K562 (cell line): ENCODE data around the gene PPIF. TPM values are rescaled to one million over a fixed set of nuclear protein-coding genes. Genes with fewer than 3 reads are reported as not detected.

Source experiments
- ATAC-seq: fragments of 200-7000 bp; cut with Tn5 transposase; 3 replicates; pipeline ENCODE4 v1.9.1; 2020; ENCODE audit warnings: moderate library complexity
- BruUV-seq: library from RNA; stranded (reverse); fragments of 400-500 nt; replicated peaks from 2 replicates; lab custom pipeline; 2021; lab: Mats Ljungman, UMichigan
- CTCF ChIA-PET: fragments of 300-600 bp; formaldehyde crosslinking; extraction: SDS; loops from one replicate; lab custom pipeline; 2021; ENCODE audit warnings: low intra/inter-chr PET ratio; lab: Yijun Ruan, JAX
- POLR2A ChIA-PET: fragments of 300-600, 350-650 bp; sonication (Branson Sonifier 250); formaldehyde crosslinking; extraction: SDS; loops from one replicate; lab custom pipeline; 2021; ENCODE audit warnings: antibody characterized with exemption, inconsistent platforms; lab: Yijun Ruan, JAX
- DNase-seq, 4 experiments: peaks; one replicate each; pipeline versions ENCODE4 v3.0.0 to v3.0.0-alpha.2; 2011 to 2018; ENCODE audit warnings: low spot score in 3 of 4, mixed read lengths in 3 of 4; ENCODE audit errors: extremely low read depth in 1 of 4
- FAIRE-seq: peaks from 2 replicates; lab custom pipeline; 2011; peaks lifted over from hg19 to GRCh38; lab: Jason Lieb, UNC
- H2AFZ ChIP-seq: 2 replicates; pipeline ENCODE4 v1.6.0; 2011; ENCODE audit warnings: low read depth, low read length, control low read depth, inconsistent platforms
- H3K27ac ChIP-seq: fragments of 200-600 bp; 3 replicates; pipeline ENCODE4 v1.8.0; 2011; ENCODE audit warnings: low read depth, mild to moderate bottlenecking, control low read depth, inconsistent platforms, low read length, moderate library complexity, mixed read lengths; ENCODE audit errors: extremely low read depth
- H3K27me3 ChIP-seq, 2 experiments: fragments of 300-600 bp in 1 of 2; 2 replicates in 1 of 2; 3 replicates in 1 of 2; pipeline versions ENCODE4 v1.6.0 to v1.8.0; 2011; ENCODE audit warnings: inconsistent platforms in 2 of 2, low read length in 2 of 2, mild to moderate bottlenecking in 1 of 2, mixed read lengths in 1 of 2, moderate library complexity in 1 of 2; ENCODE audit not compliant: control insufficient read depth in 2 of 2, insufficient read depth in 2 of 2
- H3K36me3 ChIP-seq: fragments of 300-600 bp; 3 replicates; pipeline ENCODE4 v1.8.0; 2011; ENCODE audit warnings: mild to moderate bottlenecking, low read length, inconsistent platforms; ENCODE audit not compliant: control insufficient read depth, insufficient read depth
- H3K4me1 ChIP-seq, 2 experiments: fragments of 200-600 bp in 1 of 2; replicated peaks in 1 of 2; 2 replicates in 1 of 2; 3 replicates in 1 of 2; pipeline versions ENCODE4 v1.5.1 to v1.8.0; 2011; ENCODE audit warnings: inconsistent platforms in 2 of 2, low read length in 2 of 2, mild to moderate bottlenecking in 1 of 2, mixed read lengths in 1 of 2, moderate library complexity in 1 of 2; ENCODE audit not compliant: control insufficient read depth in 2 of 2, insufficient read depth in 2 of 2
- H3K4me2 ChIP-seq: 2 replicates; pipeline ENCODE4 v1.6.1; 2011; ENCODE audit warnings: low read length, control low read depth, inconsistent platforms, mixed read lengths; ENCODE audit not compliant: insufficient read depth
- H3K4me3 ChIP-seq: fragments of 200-600 bp; sonication (generic), shearing (Covaris generic); 2 replicates; pipeline ENCODE4 v1.5.1; 2016; ENCODE audit warnings: control low read depth, inconsistent platforms
- H3K79me2 ChIP-seq: fragments of 200-600 bp; 3 replicates; pipeline ENCODE4 v1.8.0; 2011; ENCODE audit warnings: low read length, inconsistent platforms; ENCODE audit not compliant: control insufficient read depth, insufficient read depth
- H3K9ac ChIP-seq, 2 experiments: 2 replicates each; pipeline versions ENCODE4 v1.6.0 to v1.6.1; 2011; ENCODE audit warnings: low read depth in 2 of 2, low read length in 2 of 2, control low read depth in 1 of 2, inconsistent platforms in 1 of 2, mild to moderate bottlenecking in 1 of 2, mixed read lengths in 1 of 2; ENCODE audit not compliant: insufficient read depth in 1 of 2
- H3K9me1 ChIP-seq: one replicate; pipeline ENCODE4 v1.6.0; 2011; ENCODE audit warnings: inconsistent platforms, mild to moderate bottlenecking, low read length, moderate library complexity; ENCODE audit not compliant: control insufficient read depth, insufficient read depth
- H3K9me3 ChIP-seq: replicated peaks from 2 replicates; pipeline ENCODE4 v1.5.1; 2011; ENCODE audit warnings: low read depth, low read length, inconsistent platforms; ENCODE audit not compliant: control insufficient read depth, insufficient read depth
- H4K20me1 ChIP-seq: replicated peaks from 2 replicates; pipeline ENCODE4 v1.6.1; 2011; ENCODE audit warnings: low read length, inconsistent platforms, mixed read lengths; ENCODE audit not compliant: control insufficient read depth, insufficient read depth
- CHD7 ChIP-seq: fragments of 200-600 bp; sonication (generic); IDR thresholded peaks from one replicate; pipeline ENCODE4 v1.6.1; 2012; ENCODE audit warnings: mild to moderate bottlenecking, low read depth, low read length, inconsistent platforms
- ESRRB ChIP-seq: fragments of 250-450 bp; sonication (Bioruptor Pico); IDR thresholded peaks from 2 replicates; pipeline ENCODE4 v1.5.0; 2020; ENCODE audit warnings: mild to moderate bottlenecking, moderate library complexity, borderline replicate concordance
- IRF2 ChIP-seq: sonication (generic); formaldehyde crosslinking; IDR thresholded peaks from 2 replicates; pipeline ENCODE4 v1.8.1; 2022; ENCODE audit warnings: mild to moderate bottlenecking, missing genetic modification reagents
- MAFF ChIP-seq: IDR thresholded peaks from 2 replicates; pipeline ENCODE4 v1.6.1; 2012; ENCODE audit warnings: low read length, improper control_type of control experiment
- SRSF3 ChIP-seq: fragments of 200-400 bp; formaldehyde crosslinking; IDR thresholded peaks from 2 replicates; pipeline ENCODE4 v1.6.1; 2016; ENCODE audit warnings: mild to moderate bottlenecking, low read length, moderate library complexity; ENCODE audit not compliant: insufficient read depth
- YY1 ChIP-seq, 3 experiments: IDR thresholded peaks; 2 replicates each; pipeline ENCODE4 v1.6.1; 2011; ENCODE audit warnings: low read length in 2 of 3, mild to moderate bottlenecking in 2 of 3, moderate library complexity in 2 of 3, borderline replicate concordance in 1 of 3, control low read depth in 1 of 3, low read depth in 1 of 3; ENCODE audit not compliant: insufficient read depth in 3 of 3, insufficient replicate concordance in 2 of 3, control insufficient read depth in 1 of 3, insufficient read length in 1 of 3; ENCODE audit errors: extremely low read depth in 1 of 3
- ZKSCAN3 ChIP-seq: fragments of 250-450 bp; sonication (Bioruptor Pico); IDR thresholded peaks from 2 replicates; pipeline ENCODE4 v1.4.0; 2020
- ZNF146 ChIP-seq: IDR thresholded peaks from one replicate; pipeline ENCODE4 v1.6.1; 2018; ENCODE audit warnings: missing compliant biosample characterization; ENCODE audit not compliant: unreplicated experiment
- ZNF77 ChIP-seq: fragments of 250-450 bp; sonication (Bioruptor Pico); IDR thresholded peaks from 2 replicates; pipeline ENCODE4 v1.5.0; 2020
- WGBS: fragments of 100-300 bp; shearing (Covaris generic); methylation state at CpG from one replicate; pipeline ENCODE4 v1.1.6; 2016; ENCODE audit warnings: low coverage, mixed read lengths; ENCODE audit not compliant: insufficient coverage; ENCODE audit errors: missing lambda C conversion rate; 5-methylcytosine and 5-hydroxymethylcytosine counted together
- in situ Hi-C: fragments of 300-500 bp; cut with MboI; formaldehyde crosslinking; loops from 4 replicates; pipeline ENCODE4 v1.15.0; 2018; ENCODE audit warnings: inconsistent platforms, mixed read lengths
- intact Hi-C: fragments of 100-400 bp; cut with micrococcal nuclease; formaldehyde crosslinking; loops from 2 replicates; pipeline ENCODE4 v1.14.2; 2022
- polyA plus RNA-seq, 8 experiments: library from polyadenylated mRNA; depleted of rRNA in 4 of 8; stranded (reverse) in 5 of 8; unstranded in 3 of 8; fragments of >200 nt; fragmentation: Nextera tagmentation in 2 of 8; fragmentation: Illumina TruSeq in 1 of 8; extraction: Ambion mirVana in 2 of 8; extraction: Trizol in 1 of 8; gene quantifications; 2 replicates each; pipeline versions ENCODE4 v1.2.1 to v1.2.3, GENCODE V29; 2011 to 2014; ENCODE audit warnings: inconsistent platforms in 1 of 8, missing spikeins in 1 of 8
- total RNA-seq, 7 experiments: library from RNA; depleted of rRNA in 6 of 7; stranded (reverse); fragments of >200 nt in 6 of 7; fragmentation: Illumina TruSeq in 2 of 7; extraction: Trizol in 2 of 7; gene quantifications; 2 replicates each; pipeline versions ENCODE4 v1.2.1 to v1.2.3, GENCODE V29; 2011 to 2021; ENCODE audit warnings: low replicate concordance in 1 of 7

Gene PPIF
- total and polyA plus RNA-seq, 9 of the 15 experiments (the other 6 are each of a cell fraction or from before 2014, with no cell fraction given) = 40.9 to 287 (median 117) TPM

- in situ Hi-C loops = loop anchor here (5.0 kb wide), 1 partner anchor 49 kb away; no protein-coding TSS in a partner anchor
- Histone ChIP-seq H3K27ac (no peak overlapping the region), H3K27me3 (peaks cover 0 to 25% of the 10 kb centered on the region in 2 experiments; a peak in 2 of 5 replicates), H3K4me3 (no peak overlapping the region), H3K9me1 (no peaks in the 10 kb centered on the region), H3K4me2 (no peak overlapping the region), H3K9me3 (no peaks in the 10 kb centered on the region), H4K20me1 (peaks cover 5% of the 10 kb centered on the region; the same call in 1 of the 2 replicates), H3K79me2 (no peaks in the 10 kb centered on the region), H2AFZ (no peak overlapping the region), H3K9ac (0 out of 4 replicates have a peak overlapping the region, but pooled peaks of 1 of the 2 experiments have one; percentile 69), H3K36me3 (no peaks in the 10 kb centered on the region), H3K4me1 (no peaks in the 10 kb centered on the region)
- ChIA-PET POLR2A (interaction anchor here (0.6 to 1.4 kb wide), 4 partner anchors 9 to 79 kb away, joined by 3 to 6 read pairs (median 5); no protein-coding TSS in a partner anchor), CTCF (no interaction called here)
- DNase-seq (no peak), FAIRE-seq (peak; percentile 56), ATAC-seq (no peak; the same call in 1 of the 3 replicates)
- WGBS = 49% methylated on average over 3 of the region's 3 CpGs
- intact Hi-C loops = no loop called here
- no TSS peak for BruUV-seq
- TF ChIP-seq SRSF3 (no peak), ZNF146 (CRISPR knock-in tag) (no peak), MAFF (no peak), YY1 (IDR thresholded peaks at IDR 0.05; ENCODE audit: borderline replicate concordance in 1 of 3, control insufficient read depth in 1 of 3, extremely low read depth in 1 of 3, insufficient read depth in 3 of 3, insufficient read length in 1 of 3, insufficient replicate concordance in 2 of 3, low read depth in 1 of 3, low read length in 2 of 3) (no peak), ZKSCAN3 (no peak), IRF2 (no peak), ZNF77 (CRISPR knock-in tag) (no peak), ESRRB (CRISPR knock-in tag) (no peak), CHD7 (no peak)
Observed at GRCh38 chr10:79336276-79336675, 11.0 kb upstream of the PPIF start.
